HG03097 (cell line): ENCODE data around the gene IGSF6.
"Not testable (repeated sequence)": the region's sequence is repeated elsewhere in the genome, so short reads cannot be mapped to it uniquely, and the experiment has no call there.

Experiments
- ATAC-seq: cut with Tn5 transposase; IDR thresholded peaks from one replicate; pipeline ENCODE4 v1.9.1; 2021; ENCODE audit not compliant: unreplicated experiment, low FRiP score

Gene IGSF6

GRCh38 chr16:21605848-21606247 is 46.6 kb downstream of the IGSF6 start:
- not testable (repeated sequence) for ATAC-seq

- ATAC-seq, result no peak
Observed at GRCh38 chr16:21603928-21604327, 48.5 kb downstream of the IGSF6 start.

- ATAC-seq, result no peak
Observed at GRCh38 chr16:21602785-21603184, 49.6 kb downstream of the IGSF6 start.

- peak; percentile 18 for ATAC-seq
Observed at GRCh38 chr16:21600031-21600773, 52.2 kb downstream of the IGSF6 start.

- ATAC-seq, result peak; percentile 86
Observed at GRCh38 chr16:21599122-21600030, 53.0 kb downstream of the IGSF6 start, which contains the start of gene METTL9. METTL9 (plus strand) TSS chr16:21599577; CDS start chr16:21599734, 157 bp downstream.

GRCh38 chr16:21598701-21599121 is 53.7 kb downstream of the IGSF6 start:
- ATAC-seq, result no peak

- ATAC-seq, result no peak
Observed at GRCh38 chr16:21598206-21598605, 54.2 kb downstream of the IGSF6 start.

- no peak for ATAC-seq
Observed at GRCh38 chr16:21597561-21598030, 54.8 kb downstream of the IGSF6 start.

- ATAC-seq, result no peak
Observed at GRCh38 chr16:21593530-21594289, 58.7 kb downstream of the IGSF6 start.

- ATAC-seq, result no peak
Observed at GRCh38 chr16:21592191-21592590, 60.2 kb downstream of the IGSF6 start.

GRCh38 chr16:21590796-21591195 is 61.6 kb downstream of the IGSF6 start:
- no peak for ATAC-seq

GRCh38 chr16:21590287-21590686 is 62.1 kb downstream of the IGSF6 start:
- ATAC-seq, result no peak

- no peak for ATAC-seq
Observed at GRCh38 chr16:21589551-21589950, 62.9 kb downstream of the IGSF6 start.
